SK-N-SH (cell line): ENCODE measurements around the gene DZIP1L. TPM values are rescaled to one million over a fixed set of nuclear protein-coding genes. Genes with fewer than 3 reads are reported as not detected.

Source experiments
- CTCF ChIA-PET: fragments of 300-600, 350-600 bp; formaldehyde crosslinking; extraction: SDS; loops from one replicate; lab custom pipeline; 2021; lab: Yijun Ruan, JAX
- POLR2A ChIA-PET: fragments of 350-600 bp; sonication (Branson Sonifier 250); formaldehyde crosslinking; extraction: SDS; loops from one replicate; lab custom pipeline; 2020; ENCODE audit warnings: antibody characterized with exemption, inconsistent platforms; lab: Yijun Ruan, JAX
- DNase-seq: peaks from one replicate; pipeline ENCODE4 v3.0.0; 2012
- H2AFZ ChIP-seq: fragments of 200-600 bp; sonication (generic); 2 replicates; pipeline ENCODE4 v1.8.1; 2016; ENCODE audit warnings: antibody characterized with exemption, mild to moderate bottlenecking, low read depth
- H3F3A ChIP-seq: fragments of 200-600 bp; sonication (generic); replicated peaks from 2 replicates; pipeline ENCODE3; 2016; ENCODE audit warnings: antibody characterized with exemption, mild to moderate bottlenecking; ENCODE audit not compliant: insufficient read depth
- H3K27ac ChIP-seq, 2 experiments: fragments of 200-500 bp in 1 of 2; fragments of 200-600 bp in 1 of 2; sonication (Bioruptor generic) in 1 of 2; sonication (generic), shearing (Covaris generic) in 1 of 2; 2 replicates each; pipeline versions ENCODE4 v1.5.1 to v1.6.1; 2014 to 2016; ENCODE audit warnings: low read depth in 2 of 2, inconsistent platforms in 1 of 2, low read length in 1 of 2, mild to moderate bottlenecking in 1 of 2, mixed read lengths in 1 of 2
- H3K27me3 ChIP-seq: fragments of 200-600 bp; sonication (generic), shearing (Covaris generic); 2 replicates; pipeline ENCODE4 v1.6.1; 2016; ENCODE audit warnings: mixed run types; ENCODE audit not compliant: insufficient read depth
- H3K36me3 ChIP-seq, 2 experiments: fragments of 200-500 bp in 1 of 2; fragments of 200-600 bp in 1 of 2; sonication (Bioruptor generic) in 1 of 2; sonication (generic) in 1 of 2; replicated peaks in 1 of 2; 2 replicates each; pipeline versions ENCODE3 to v1.5.1; 2014 to 2016; ENCODE audit warnings: low read length in 1 of 2, mild to moderate bottlenecking in 1 of 2; ENCODE audit not compliant: insufficient read depth in 2 of 2, control insufficient read depth in 1 of 2
- H3K4me1 ChIP-seq, 2 experiments: fragments of 200-500 bp in 1 of 2; fragments of 200-600 bp in 1 of 2; sonication (Bioruptor generic) in 1 of 2; sonication (generic), shearing (Covaris generic) in 1 of 2; 2 replicates each; pipeline versions ENCODE4 v1.5.1 to v1.6.1; 2014 to 2016; ENCODE audit warnings: low read depth in 1 of 2, low read length in 1 of 2, mixed run types in 1 of 2; ENCODE audit not compliant: insufficient read depth in 2 of 2, control insufficient read depth in 1 of 2
- H3K4me2 ChIP-seq: fragments of 200-600 bp; sonication (generic), shearing (Covaris generic); 2 replicates; pipeline ENCODE4 v1.6.1; 2017; ENCODE audit warnings: mixed run types
- H3K4me3 ChIP-seq, 2 experiments: fragments of 200-500 bp in 1 of 2; fragments of 200-600 bp in 1 of 2; sonication (Bioruptor generic) in 1 of 2; sonication (generic), shearing (Covaris generic) in 1 of 2; 2 replicates each; pipeline versions ENCODE4 v1.5.1 to v1.8.1; 2014 to 2016; ENCODE audit warnings: low read depth in 2 of 2, inconsistent platforms in 1 of 2, low read length in 1 of 2, mild to moderate bottlenecking in 1 of 2, mixed read lengths in 1 of 2, moderate library complexity in 1 of 2
- H3K79me2 ChIP-seq: fragments of 200-600 bp; sonication (generic); 2 replicates; pipeline ENCODE4 v1.8.1; 2017; ENCODE audit warnings: mild to moderate bottlenecking; ENCODE audit not compliant: insufficient read depth
- H3K9ac ChIP-seq: fragments of 200-600 bp; sonication (generic); 2 replicates; pipeline ENCODE4 v1.6.1; 2017; ENCODE audit warnings: mixed run types
- H3K9me2 ChIP-seq: fragments of 200-600 bp; sonication (generic); 2 replicates; pipeline ENCODE4 v1.6.1; 2017; ENCODE audit warnings: mixed run types
- H3K9me3 ChIP-seq: fragments of 200-600 bp; sonication (generic); 2 replicates; pipeline ENCODE4 v1.6.1; 2017; ENCODE audit warnings: mixed run types, mild to moderate bottlenecking, moderate library complexity
- H4K20me1 ChIP-seq: fragments of 200-600 bp; sonication (generic); 2 replicates; pipeline ENCODE4 v1.6.1; 2017; ENCODE audit warnings: mild to moderate bottlenecking, mixed run types; ENCODE audit not compliant: insufficient read depth
- FOSL2 ChIP-seq: IDR thresholded peaks from 2 replicates; pipeline ENCODE4 v1.4.0; 2012; ENCODE audit warnings: low read depth, mild to moderate bottlenecking, moderate library complexity, borderline replicate concordance
- FOXM1 ChIP-seq: IDR thresholded peaks from 2 replicates; pipeline ENCODE4 v1.4.0; 2012; ENCODE audit warnings: low read depth, mild to moderate bottlenecking
- GABPA ChIP-seq: IDR thresholded peaks from 2 replicates; pipeline ENCODE4 v1.4.0; 2012; ENCODE audit warnings: low read depth, mild to moderate bottlenecking
- JUND ChIP-seq: IDR thresholded peaks from 2 replicates; pipeline ENCODE4 v1.4.0; 2012
- MAX ChIP-seq: IDR thresholded peaks from 2 replicates; pipeline ENCODE4 v1.4.0; 2012; ENCODE audit warnings: low read depth
- NFIC ChIP-seq: IDR thresholded peaks from 2 replicates; pipeline ENCODE4 v1.4.0; 2012; ENCODE audit warnings: borderline replicate concordance
- NRF1 ChIP-seq: IDR thresholded peaks from 2 replicates; pipeline ENCODE4 v1.6.1; 2012; ENCODE audit warnings: low read depth, mild to moderate bottlenecking, low read length
- POLR2AphosphoS5 ChIP-seq: IDR thresholded peaks from 2 replicates; pipeline ENCODE4 v1.6.1; 2012; ENCODE audit warnings: low read depth, low read length
- RCOR1 ChIP-seq: fragments of 150-350 bp; IDR thresholded peaks from 2 replicates; pipeline ENCODE4 v1.6.1; 2017; ENCODE audit warnings: antibody characterized with exemption, low read length
- RFX5 ChIP-seq: IDR thresholded peaks from 2 replicates; pipeline ENCODE4 v1.6.1; 2012; ENCODE audit warnings: mild to moderate bottlenecking, improper control_type of control experiment, low read length
- SIN3A ChIP-seq: IDR thresholded peaks from 2 replicates; pipeline ENCODE4 v1.6.1; 2012; ENCODE audit warnings: low read depth, mild to moderate bottlenecking, low read length, moderate library complexity, borderline replicate concordance
- TCF12 ChIP-seq: IDR thresholded peaks from 2 replicates; pipeline ENCODE4 v1.4.0; 2012
- TEAD4 ChIP-seq: IDR thresholded peaks from 2 replicates; pipeline ENCODE4 v1.4.0; 2012; ENCODE audit warnings: mild to moderate bottlenecking, borderline replicate concordance; ENCODE audit not compliant: insufficient read depth
- USF1 ChIP-seq: IDR thresholded peaks from 2 replicates; pipeline ENCODE4 v1.4.0; 2012; ENCODE audit warnings: low read depth, borderline replicate concordance
- ZBTB33 ChIP-seq: IDR thresholded peaks from 2 replicates; pipeline ENCODE4 v1.4.0; 2012; ENCODE audit warnings: low read depth, borderline replicate concordance
- WGBS: methylation state at CpG from one replicate; pipeline ENCODE4 v1.1.6; 2017; ENCODE audit warnings: low lambda C conversion rate; 5-methylcytosine and 5-hydroxymethylcytosine counted together
- polyA plus RNA-seq, 3 experiments: library from polyadenylated mRNA; depleted of rRNA; stranded (reverse); fragments of >200 nt; gene quantifications; 2 replicates each; pipeline ENCODE4 v1.2.3, GENCODE V29; 2012
- TF ChIP-seq, protein P1 (sequence below): IDR thresholded peaks from 2 replicates; pipeline ENCODE4; 2012
- TF ChIP-seq, protein P2 (sequence below): IDR thresholded peaks from 2 replicates; pipeline ENCODE4 v1.6.1; 2012; ENCODE audit warnings: mild to moderate bottlenecking, low read depth, low read length, moderate library complexity

Gene DZIP1L
- polyA plus RNA-seq, 1 of the 3 experiments (the other 2 are of a cell fraction), result 6.4 TPM

DNA sequence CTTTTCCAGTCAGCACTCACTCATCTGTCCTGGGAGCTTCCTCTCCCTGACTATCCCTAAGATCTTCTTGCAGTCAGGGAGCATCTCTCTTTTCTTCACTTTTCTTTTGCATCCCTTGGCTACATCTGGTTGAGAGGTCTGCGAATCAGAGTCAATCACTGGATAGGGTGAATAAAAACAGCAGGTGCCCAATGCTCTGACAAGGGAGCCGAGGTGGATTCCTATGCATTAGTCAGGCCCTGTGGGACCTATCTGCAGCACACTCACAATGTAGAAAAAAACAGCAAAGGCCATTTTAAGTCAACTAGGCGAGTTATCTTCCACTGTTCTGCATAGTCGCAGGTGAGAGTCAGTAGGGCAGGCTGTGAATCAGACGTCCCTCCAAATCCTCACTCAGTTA is 35.5 kb downstream of the DZIP1L start (continued):
- TF ChIP-seq ZBTB33, result no peak

- Histone ChIP-seq H3K27ac (peak overlapping the region; percentile 22 to 94; a peak in 3 of 4 replicates), H3K4me3 (no peak overlapping the region), H3K79me2 (peaks cover 12% of the 10 kb centered on the region), H3K4me2 (peak overlapping the region; percentile 48; the same call in 1 of the 2 replicates), H3K4me1 (peaks cover 0 to 48% of the 10 kb centered on the region in 2 experiments), H3K27me3 (no peaks in the 10 kb centered on the region), H3K9me3 (no peaks in the 10 kb centered on the region), H4K20me1 (no peaks in the 10 kb centered on the region), H2AFZ (no peak overlapping the region), H3K9me2 (no peaks in the 10 kb centered on the region), H3F3A (peaks cover 52% of the 10 kb centered on the region), H3K9ac (no peak overlapping the region; the same call in 1 of the 2 replicates), H3K36me3 (peaks cover 25 to 34% of the 10 kb centered on the region in 2 experiments)
- ChIA-PET POLR2A (no interaction called here), CTCF (interaction anchor here (1.3 to 1.7 kb wide), 3 partner anchors 9 to 36 kb away, joined by 3 to 7 read pairs (median 4); partner anchors contain the start of gene DZIP1L)
- DNase-seq, result no peak
- WGBS, result 0% methylated on average over 1 of the region's 1 CpG
- TF ChIP-seq NRF1 (no peak), POLR2AphosphoS5 (no peak), RFX5 (no peak), USF1 (no peak), SIN3A (peak; percentile 54; the same call in 1 of the 2 replicates), TEAD4 (peak; percentile 49; the same call in 1 of the 2 replicates), GABPA (no peak), JUND (peak; percentile 87), RCOR1 (no peak), NFIC (peak; percentile 71; the same call in 1 of the 2 replicates), MAX (peak; percentile 48; the same call in 1 of the 2 replicates), FOSL2 (peak; percentile 95), TCF12 (peak; percentile 66), FOXM1 (no peak)
- TF ChIP-seq, protein P1, sequence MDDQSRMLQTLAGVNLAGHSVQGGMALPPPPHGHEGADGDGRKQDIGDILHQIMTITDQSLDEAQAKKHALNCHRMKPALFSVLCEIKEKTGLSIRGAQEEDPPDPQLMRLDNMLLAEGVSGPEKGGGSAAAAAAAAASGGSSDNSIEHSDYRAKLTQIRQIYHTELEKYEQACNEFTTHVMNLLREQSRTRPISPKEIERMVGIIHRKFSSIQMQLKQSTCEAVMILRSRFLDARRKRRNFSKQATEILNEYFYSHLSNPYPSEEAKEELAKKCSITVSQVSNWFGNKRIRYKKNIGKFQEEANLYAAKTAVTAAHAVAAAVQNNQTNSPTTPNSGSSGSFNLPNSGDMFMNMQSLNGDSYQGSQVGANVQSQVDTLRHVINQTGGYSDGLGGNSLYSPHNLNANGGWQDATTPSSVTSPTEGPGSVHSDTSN, result peak; percentile 27; the same call in 1 of the 2 replicates
- TF ChIP-seq, protein P2, sequence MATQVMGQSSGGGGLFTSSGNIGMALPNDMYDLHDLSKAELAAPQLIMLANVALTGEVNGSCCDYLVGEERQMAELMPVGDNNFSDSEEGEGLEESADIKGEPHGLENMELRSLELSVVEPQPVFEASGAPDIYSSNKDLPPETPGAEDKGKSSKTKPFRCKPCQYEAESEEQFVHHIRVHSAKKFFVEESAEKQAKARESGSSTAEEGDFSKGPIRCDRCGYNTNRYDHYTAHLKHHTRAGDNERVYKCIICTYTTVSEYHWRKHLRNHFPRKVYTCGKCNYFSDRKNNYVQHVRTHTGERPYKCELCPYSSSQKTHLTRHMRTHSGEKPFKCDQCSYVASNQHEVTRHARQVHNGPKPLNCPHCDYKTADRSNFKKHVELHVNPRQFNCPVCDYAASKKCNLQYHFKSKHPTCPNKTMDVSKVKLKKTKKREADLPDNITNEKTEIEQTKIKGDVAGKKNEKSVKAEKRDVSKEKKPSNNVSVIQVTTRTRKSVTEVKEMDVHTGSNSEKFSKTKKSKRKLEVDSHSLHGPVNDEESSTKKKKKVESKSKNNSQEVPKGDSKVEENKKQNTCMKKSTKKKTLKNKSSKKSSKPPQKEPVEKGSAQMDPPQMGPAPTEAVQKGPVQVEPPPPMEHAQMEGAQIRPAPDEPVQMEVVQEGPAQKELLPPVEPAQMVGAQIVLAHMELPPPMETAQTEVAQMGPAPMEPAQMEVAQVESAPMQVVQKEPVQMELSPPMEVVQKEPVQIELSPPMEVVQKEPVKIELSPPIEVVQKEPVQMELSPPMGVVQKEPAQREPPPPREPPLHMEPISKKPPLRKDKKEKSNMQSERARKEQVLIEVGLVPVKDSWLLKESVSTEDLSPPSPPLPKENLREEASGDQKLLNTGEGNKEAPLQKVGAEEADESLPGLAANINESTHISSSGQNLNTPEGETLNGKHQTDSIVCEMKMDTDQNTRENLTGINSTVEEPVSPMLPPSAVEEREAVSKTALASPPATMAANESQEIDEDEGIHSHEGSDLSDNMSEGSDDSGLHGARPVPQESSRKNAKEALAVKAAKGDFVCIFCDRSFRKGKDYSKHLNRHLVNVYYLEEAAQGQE, result no peak
Observed at GRCh38 chr3:138078901-138079344, 36.5 kb downstream of the DZIP1L start.
